HG03439 (cell line): ENCODE results near the gene JAKMIP1.

ENCODE experiments used
- ATAC-seq: cut with Tn5 transposase; IDR thresholded peaks from one replicate; pipeline ENCODE4 v1.9.1; 2021; ENCODE audit warnings: mild to moderate bottlenecking, moderate library complexity; ENCODE audit not compliant: unreplicated experiment

JAKMIP1 gene

GRCh38 chr4:6047130-6047673 lies 153.1 kb downstream of the JAKMIP1 start:
- ATAC-seq: no peak

GRCh38 chr4:6046526-6047129 lies 153.7 kb downstream of the JAKMIP1 start:
- ATAC-seq: no peak

GRCh38 chr4:6044805-6045204 lies 155.5 kb downstream of the JAKMIP1 start:
- ATAC-seq: no peak

GRCh38 chr4:6044276-6044675 lies 156.1 kb downstream of the JAKMIP1 start:
- ATAC-seq: no peak

DNA sequence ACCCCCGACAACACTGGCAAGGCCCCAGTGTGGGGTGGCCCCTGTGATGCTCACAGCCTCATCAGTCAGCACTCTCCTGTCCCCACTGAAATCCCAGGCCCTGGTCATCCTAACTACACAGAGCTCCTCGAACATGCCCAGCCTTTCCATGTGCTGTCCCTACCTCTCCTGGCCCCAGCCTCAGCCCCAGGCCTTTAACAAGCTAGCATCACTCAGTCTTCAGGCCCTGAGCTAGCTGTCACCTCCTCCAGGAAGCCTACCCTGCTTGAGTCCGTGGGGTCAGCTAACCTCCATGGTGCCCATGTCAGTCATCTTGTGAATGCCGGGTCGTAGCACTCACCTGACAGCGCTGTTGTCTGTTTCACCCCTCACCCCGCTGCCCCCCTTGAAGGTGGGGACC lies 156.5 kb downstream of the JAKMIP1 start:
- ATAC-seq: no peak

GRCh38 chr4:6043188-6043587 lies 157.2 kb downstream of the JAKMIP1 start:
- ATAC-seq: no peak

DNA sequence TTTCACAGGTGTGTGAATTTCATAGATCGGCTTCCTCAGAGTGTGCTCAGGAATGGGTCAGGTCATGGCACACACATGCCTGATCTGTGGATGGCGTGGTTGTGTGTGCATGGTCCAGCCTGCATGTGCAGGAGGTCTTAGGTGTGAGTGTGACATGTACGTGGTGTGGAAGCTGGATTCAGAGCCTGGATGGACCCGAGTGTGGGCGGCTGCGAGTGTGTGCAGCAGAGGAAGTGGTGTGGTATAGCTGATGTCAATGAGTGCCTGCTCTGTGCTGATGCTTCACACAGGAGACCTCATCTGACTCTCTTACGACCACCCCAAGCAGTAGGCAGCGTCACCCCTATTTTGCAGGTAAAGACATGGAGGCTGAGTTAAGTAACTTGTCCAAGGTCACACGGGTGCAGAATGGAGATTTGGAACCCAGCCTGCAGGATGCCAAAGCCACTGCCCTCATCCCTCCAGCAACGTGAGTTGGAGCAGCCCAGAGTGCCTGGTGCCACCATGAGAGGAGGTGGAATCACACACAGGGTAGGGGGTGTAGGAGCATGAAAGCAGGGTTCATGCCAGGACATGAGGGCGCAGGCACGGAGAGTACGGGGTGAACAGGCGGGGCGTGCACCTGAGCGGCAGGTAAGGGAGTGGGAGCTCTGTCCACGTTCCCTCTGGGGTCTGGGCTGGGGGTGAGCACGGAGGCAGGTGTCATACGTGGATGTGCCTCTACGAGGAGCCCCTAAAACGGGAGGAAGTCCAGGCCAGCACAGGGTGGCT lies 157.9 kb downstream of the JAKMIP1 start:
- ATAC-seq: no peak

DNA sequence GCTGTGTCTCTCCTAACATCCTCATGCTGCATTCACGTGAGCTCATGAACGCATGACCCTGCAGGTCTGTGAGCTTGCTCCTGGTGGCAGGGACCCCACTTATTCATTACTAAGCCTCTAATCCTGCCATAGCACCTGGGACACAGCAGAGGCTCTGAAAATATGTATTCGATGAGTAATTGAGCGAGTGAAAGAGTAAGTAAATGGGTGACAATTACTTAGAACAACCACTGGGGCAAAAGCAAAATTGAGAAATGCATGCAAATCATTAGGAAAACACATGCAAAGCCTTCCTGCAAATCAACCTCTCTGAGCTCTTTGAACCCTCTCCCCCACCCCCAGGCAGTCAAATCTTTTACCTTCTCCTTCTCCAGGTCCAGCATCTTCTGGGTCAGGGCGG lies 158.5 kb downstream of the JAKMIP1 start:
- no peak for ATAC-seq

DNA sequence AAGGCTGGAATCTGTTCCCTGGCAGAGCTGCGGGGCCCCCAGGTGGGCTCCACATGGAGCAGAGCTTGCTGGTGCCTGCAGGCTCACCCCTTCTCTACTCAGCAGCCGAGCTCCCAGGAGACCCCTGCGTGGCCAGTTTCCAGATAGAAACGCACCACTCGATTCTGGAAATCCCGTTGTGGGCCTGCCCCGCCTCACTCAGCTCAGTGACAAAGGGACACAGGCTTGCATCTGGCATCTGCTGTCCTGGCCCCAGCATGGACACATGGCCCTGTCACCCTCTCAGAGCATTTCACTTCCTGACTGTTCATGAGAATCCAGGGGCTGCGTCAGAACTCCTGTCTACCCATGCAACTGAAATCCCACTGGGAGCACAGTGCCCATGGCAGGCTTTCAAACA lies 161.6 kb downstream of the JAKMIP1 start:
- no peak for ATAC-seq

DNA sequence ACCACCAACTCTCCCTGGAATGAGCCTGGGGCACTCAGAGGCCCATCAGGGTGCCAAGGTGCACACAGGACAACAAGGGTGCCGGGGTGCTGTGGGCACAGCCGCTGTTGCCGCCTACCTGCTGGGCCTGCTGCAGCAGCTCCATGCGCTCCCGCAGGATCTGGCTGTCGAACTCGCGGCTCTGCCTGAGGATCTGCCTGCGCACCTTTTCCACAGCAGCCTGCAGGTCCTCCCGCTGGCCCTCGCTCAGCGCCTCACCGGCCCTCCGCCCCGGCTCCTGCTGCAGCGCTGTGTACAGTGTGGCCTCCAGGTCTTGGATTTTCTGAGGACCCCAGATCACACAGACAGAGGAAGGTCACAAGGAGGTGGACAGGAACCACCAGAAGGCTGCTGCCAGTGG lies 164.6 kb downstream of the JAKMIP1 start:
- ATAC-seq: no peak

DNA sequence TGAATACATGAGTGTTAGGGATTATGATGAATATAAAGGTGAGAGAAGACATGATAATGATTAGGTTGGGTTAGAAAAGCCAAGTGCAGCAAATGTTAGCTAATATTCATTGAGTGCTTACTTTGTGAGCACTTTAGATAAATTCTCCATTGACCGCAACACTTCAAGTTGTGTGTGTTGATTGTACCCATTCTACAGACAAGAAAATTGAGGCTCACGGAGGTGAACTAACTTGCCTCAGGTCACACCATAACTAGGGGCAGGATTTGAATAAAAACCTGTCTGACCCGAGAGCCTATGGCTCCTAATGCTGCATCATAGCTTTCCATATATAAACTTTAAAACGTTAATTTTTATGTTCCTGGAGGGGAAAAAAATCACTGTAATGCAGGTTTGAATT lies 167.0 kb downstream of the JAKMIP1 start:
- no peak for ATAC-seq

- no peak for ATAC-seq
These were observed 167.8 kb downstream of the JAKMIP1 start for GRCh38 chr4:6032249-6033244.

- ATAC-seq: no peak
These were observed 168.5 kb downstream of the JAKMIP1 start for GRCh38 chr4:6031846-6032245.

DNA sequence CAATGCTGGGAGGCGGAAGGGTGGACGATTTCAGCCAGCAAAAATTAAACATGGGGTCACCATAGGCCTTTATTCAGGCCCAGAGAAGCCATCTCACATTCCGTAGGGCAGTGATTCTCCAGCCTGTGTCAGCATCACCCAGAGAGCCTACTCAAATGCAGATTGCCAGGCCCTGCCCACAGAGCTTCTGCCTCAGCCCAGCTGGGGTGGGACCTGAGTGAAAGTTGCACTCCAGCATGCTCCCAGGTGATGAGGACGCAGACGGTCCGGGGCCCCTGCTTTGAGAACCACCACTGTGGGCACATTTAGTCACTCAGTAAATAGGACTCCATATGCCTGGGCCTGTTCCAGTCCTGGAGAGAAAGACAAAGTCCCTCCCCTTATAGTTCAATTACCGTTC lies 169.7 kb downstream of the JAKMIP1 start:
- ATAC-seq: no peak

DNA sequence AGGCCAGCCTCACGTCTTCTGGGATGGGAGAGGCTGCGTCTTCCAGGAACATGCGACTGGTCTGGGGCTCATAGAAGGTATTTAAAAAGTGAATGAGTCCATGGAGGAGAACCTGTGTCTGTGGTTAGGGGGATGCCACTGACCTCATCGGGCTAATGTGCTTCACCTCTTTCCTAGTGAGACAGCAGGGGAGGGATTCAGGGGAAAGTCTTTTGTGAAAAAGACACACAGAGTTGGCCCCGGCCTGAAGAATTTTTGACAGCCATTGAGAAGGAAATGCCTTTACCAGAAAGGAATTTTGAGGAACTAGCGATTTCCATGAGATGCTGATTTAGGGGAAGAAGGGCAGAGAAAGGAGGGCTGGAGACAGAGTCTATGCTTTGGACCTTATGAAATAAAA lies 171.1 kb downstream of the JAKMIP1 start:
- no peak for ATAC-seq

GRCh38 chr4:6028168-6028567 lies 172.2 kb downstream of the JAKMIP1 start:
- ATAC-seq: no peak

GRCh38 chr4:6027392-6027791 lies 173.0 kb downstream of the JAKMIP1 start:
- ATAC-seq: no peak

- no peak for ATAC-seq
These were observed 175.9 kb downstream of the JAKMIP1 start for GRCh38 chr4:6024313-6024960.

GRCh38 chr4:6023731-6024130 lies 176.6 kb downstream of the JAKMIP1 start:
- no peak for ATAC-seq

- ATAC-seq: no peak
These were observed 177.6 kb downstream of the JAKMIP1 start for GRCh38 chr4:6022607-6023288.
